Suprapubic skin (tissue), 4 donors: Measurements from ENCODE around the gene PSMD14.

Experiments
- CTCF ChIP-seq, 2 donors: fragments of 200-600 bp in 1 of 2; fragments of 450-650 bp in 1 of 2; sonication (generic) in 1 of 2; IDR thresholded peaks; one replicate each; pipeline ENCODE4 v1.5.1; 2016 to 2019; ENCODE audit warnings: antibody characterized with exemption in 2 of 2, mild to moderate bottlenecking in 1 of 2, moderate library complexity in 1 of 2
- EP300 ChIP-seq: sonication (generic); formaldehyde crosslinking; IDR thresholded peaks from one replicate; pipeline ENCODE4 v1.6.1; 2017; ENCODE audit warnings: antibody characterized with exemption
- POLR2A ChIP-seq, 2 donors: fragments of 450-650 bp; IDR thresholded peaks; one replicate each; pipeline ENCODE4 v1.6.1; 2017; ENCODE audit warnings: antibody characterized with exemption in 2 of 2, mild to moderate bottlenecking in 2 of 2, moderate library complexity in 2 of 2
- POLR2AphosphoS5 ChIP-seq, 3 donors: sonication (generic); formaldehyde crosslinking; IDR thresholded peaks; one replicate each; pipeline ENCODE4 v1.6.1; 2017; ENCODE audit warnings: antibody characterized with exemption in 3 of 3

- TF ChIP-seq CTCF (IDR thresholded peaks at IDR 0.05) (no peak), POLR2A (IDR thresholded peaks at IDR 0.05) (no peak), POLR2AphosphoS5 (IDR thresholded peaks at IDR 0.05) (no peak), EP300 (no peak)
Observed at GRCh38 chr2:161362568-161363166, 54.4 kb downstream of the PSMD14 start.
